ENCODE results near the gene C1S. TPM values are rescaled to one million over a fixed set of nuclear protein-coding genes. Genes with fewer than 3 reads are reported as not detected.

C1S gene
- total RNA-seq, 1 experiment from 2014 or later = 1.9 TPM

DNA sequence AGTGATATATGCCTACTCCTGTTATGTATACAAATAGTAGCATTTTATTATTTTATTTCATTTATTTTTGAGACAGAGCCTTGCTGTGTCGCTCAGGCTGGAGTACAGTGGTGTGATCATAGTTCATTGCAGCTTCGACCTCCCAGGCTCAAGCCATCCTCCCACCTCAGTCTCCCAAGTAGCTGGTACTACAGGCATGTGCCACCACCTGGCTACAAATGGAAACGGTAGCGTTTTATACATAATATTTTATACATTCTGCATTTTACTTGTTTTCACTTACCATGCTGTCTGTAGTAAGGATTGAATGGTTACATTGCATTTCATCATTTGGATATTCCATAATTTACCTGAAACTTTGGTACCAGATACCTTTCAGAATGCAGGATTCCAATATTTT is 17.6 kb downstream of the C1S start:
- BruUV-seq (replicated peaks) = no TSS peak
- no peak for DNase-seq (ENCODE audit: low spot score)
- intact Hi-C loops (cut with micrococcal nuclease; ENCODE audit: unreplicated experiment) = no loop called here
- CTCF ChIA-PET = no interaction called here
- Histone ChIP-seq H3K4me3 (ENCODE audit: low read depth, low read length, poor library complexity, severe bottlenecking) (no peak overlapping the region), H3K4me1 (ENCODE audit: insufficient read depth, low read length, poor library complexity, severe bottlenecking) (no peaks in the 10 kb centered on the region), H3K27ac (ENCODE audit: low read depth, low read length, poor library complexity, severe bottlenecking) (no peak overlapping the region), H3K36me3 (ENCODE audit: insufficient read depth, low read length, poor library complexity, severe bottlenecking) (no peaks in the 10 kb centered on the region), H3K27me3 (replicated peaks; ENCODE audit: insufficient read depth, low read depth, low read length, poor library complexity) (no peaks in the 10 kb centered on the region), H3K9me3 (ENCODE audit: low read depth, low read length, poor library complexity, severe bottlenecking) (no peaks in the 10 kb centered on the region)
- no peak for TF ChIP-seq EZH2 (IDR thresholded peaks at IDR 0.05; ENCODE audit: borderline replicate concordance, low read depth, low read length, poor library complexity, severe bottlenecking)
- TF ChIP-seq, protein P1, sequence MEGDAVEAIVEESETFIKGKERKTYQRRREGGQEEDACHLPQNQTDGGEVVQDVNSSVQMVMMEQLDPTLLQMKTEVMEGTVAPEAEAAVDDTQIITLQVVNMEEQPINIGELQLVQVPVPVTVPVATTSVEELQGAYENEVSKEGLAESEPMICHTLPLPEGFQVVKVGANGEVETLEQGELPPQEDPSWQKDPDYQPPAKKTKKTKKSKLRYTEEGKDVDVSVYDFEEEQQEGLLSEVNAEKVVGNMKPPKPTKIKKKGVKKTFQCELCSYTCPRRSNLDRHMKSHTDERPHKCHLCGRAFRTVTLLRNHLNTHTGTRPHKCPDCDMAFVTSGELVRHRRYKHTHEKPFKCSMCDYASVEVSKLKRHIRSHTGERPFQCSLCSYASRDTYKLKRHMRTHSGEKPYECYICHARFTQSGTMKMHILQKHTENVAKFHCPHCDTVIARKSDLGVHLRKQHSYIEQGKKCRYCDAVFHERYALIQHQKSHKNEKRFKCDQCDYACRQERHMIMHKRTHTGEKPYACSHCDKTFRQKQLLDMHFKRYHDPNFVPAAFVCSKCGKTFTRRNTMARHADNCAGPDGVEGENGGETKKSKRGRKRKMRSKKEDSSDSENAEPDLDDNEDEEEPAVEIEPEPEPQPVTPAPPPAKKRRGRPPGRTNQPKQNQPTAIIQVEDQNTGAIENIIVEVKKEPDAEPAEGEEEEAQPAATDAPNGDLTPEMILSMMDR (conservative IDR thresholded peaks at IDR 0.05; ENCODE audit: low read depth, low read length) = peak; percentile 20; the same call in 1 of the 2 replicates
- POLR2A ChIA-PET (ENCODE audit: low non-redundant PET) = no interaction called here

DNA sequence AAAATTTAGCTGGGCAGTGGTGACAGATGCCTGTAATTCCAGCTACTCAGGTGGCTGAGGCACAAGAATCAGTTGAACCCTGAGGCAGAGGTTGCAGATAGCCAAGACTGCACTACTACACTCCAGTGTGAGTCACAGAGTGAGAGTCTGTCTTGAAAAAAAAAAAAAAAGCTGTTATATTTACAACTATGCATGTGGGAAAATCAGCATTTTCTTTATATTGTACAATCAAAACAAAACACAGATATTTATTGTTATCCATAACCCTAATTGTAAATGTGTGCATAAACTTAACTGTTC is 19.3 kb downstream of the C1S start:
- H3K36me3 ChIP-seq (ENCODE audit: insufficient read depth, low read length, poor library complexity, severe bottlenecking) = no peaks in the 10 kb centered on the region
- TF ChIP-seq, protein P1 (conservative IDR thresholded peaks at IDR 0.05; ENCODE audit: low read depth, low read length) = no peak
- no peak for TF ChIP-seq EZH2 (IDR thresholded peaks at IDR 0.05; ENCODE audit: borderline replicate concordance, low read depth, low read length, poor library complexity, severe bottlenecking)
- no TSS peak for BruUV-seq (replicated peaks)
- H3K27me3 ChIP-seq (replicated peaks; ENCODE audit: insufficient read depth, low read depth, low read length, poor library complexity) = no peaks in the 10 kb centered on the region
- no peak for DNase-seq (ENCODE audit: low spot score)
- H3K4me1 ChIP-seq (ENCODE audit: insufficient read depth, low read length, poor library complexity, severe bottlenecking) = no peaks in the 10 kb centered on the region
- no peak overlapping the region for H3K4me3 ChIP-seq (ENCODE audit: low read depth, low read length, poor library complexity, severe bottlenecking)
- H3K27ac ChIP-seq (ENCODE audit: low read depth, low read length, poor library complexity, severe bottlenecking) = no peak overlapping the region
- H3K9me3 ChIP-seq (ENCODE audit: low read depth, low read length, poor library complexity, severe bottlenecking) = no peaks in the 10 kb centered on the region
- ChIA-PET POLR2A (ENCODE audit: low non-redundant PET) (no interaction called here), CTCF (no interaction called here)
- intact Hi-C loops (cut with micrococcal nuclease; ENCODE audit: unreplicated experiment) = no loop called here

DNA sequence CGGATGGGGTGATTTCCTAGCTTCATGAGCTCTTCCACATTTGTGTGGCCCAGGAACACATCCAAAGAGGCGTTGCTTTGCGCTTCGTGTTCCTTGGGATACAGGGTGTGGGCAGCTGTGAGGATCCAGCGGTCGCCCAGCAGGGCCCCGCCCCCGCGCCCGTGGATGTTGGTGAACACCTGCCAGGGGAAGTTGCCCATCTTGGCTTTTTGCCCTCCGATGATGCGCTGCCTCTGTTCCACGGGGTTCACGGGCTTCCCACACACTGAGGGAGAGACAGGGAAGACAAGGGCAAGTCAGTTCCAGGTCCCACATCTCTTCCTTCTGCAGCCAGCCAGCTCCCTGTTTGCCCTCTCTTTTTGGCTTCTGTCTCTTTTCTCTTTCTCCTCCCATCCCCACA is 20.5 kb downstream of the C1S start:
- TF ChIP-seq, protein P1 (conservative IDR thresholded peaks at IDR 0.05; ENCODE audit: low read depth, low read length) = no peak
- TF ChIP-seq EZH2 (IDR thresholded peaks at IDR 0.05; ENCODE audit: borderline replicate concordance, low read depth, low read length, poor library complexity, severe bottlenecking) = no peak
- H3K9me3 ChIP-seq (ENCODE audit: low read depth, low read length, poor library complexity, severe bottlenecking) = no peaks in the 10 kb centered on the region
- H3K4me1 ChIP-seq (ENCODE audit: insufficient read depth, low read length, poor library complexity, severe bottlenecking) = no peaks in the 10 kb centered on the region
- BruUV-seq (replicated peaks) = no TSS peak
- intact Hi-C loops (cut with micrococcal nuclease; ENCODE audit: unreplicated experiment) = no loop called here
- H3K27me3 ChIP-seq (replicated peaks; ENCODE audit: insufficient read depth, low read depth, low read length, poor library complexity) = no peaks in the 10 kb centered on the region
- POLR2A ChIA-PET (ENCODE audit: low non-redundant PET) = no interaction called here
- no peak for DNase-seq (ENCODE audit: low spot score)
- H3K27ac ChIP-seq (ENCODE audit: low read depth, low read length, poor library complexity, severe bottlenecking) = no peak overlapping the region
- no peak overlapping the region for H3K4me3 ChIP-seq (ENCODE audit: low read depth, low read length, poor library complexity, severe bottlenecking)
- CTCF ChIA-PET = interaction anchor here (0.6 kb wide), 1 partner anchor 523 kb away, joined by 4 read pairs; no protein-coding TSS in a partner anchor
- H3K36me3 ChIP-seq (ENCODE audit: insufficient read depth, low read length, poor library complexity, severe bottlenecking) = no peaks in the 10 kb centered on the region
